ENCODE measurements around the gene TMEM163.

TMEM163 gene

DNA sequence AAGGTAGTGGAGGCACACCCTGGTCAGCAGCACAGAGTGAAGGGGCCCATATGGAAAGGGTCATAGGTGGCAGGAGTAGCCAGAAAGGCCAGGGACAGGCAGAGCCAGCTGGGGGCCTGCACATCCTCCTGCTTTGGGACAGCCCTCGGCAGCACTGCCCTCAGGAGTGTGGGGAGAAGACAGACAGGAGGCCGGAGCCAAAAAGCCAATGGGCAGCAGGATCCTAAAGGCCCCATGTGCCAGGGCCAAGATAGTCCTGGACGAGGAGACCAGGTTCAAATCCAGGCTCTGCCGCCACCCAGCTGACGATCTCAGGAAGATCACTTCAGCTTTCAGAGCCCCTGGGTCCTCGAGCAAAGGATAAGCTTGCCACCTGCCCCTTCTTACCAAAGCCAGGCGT lies 220.1 kb downstream of the TMEM163 start:
- DNase-seq (ENCODE audit: extremely low read depth, low read depth), result no peak
- TF ChIP-seq, protein P1, sequence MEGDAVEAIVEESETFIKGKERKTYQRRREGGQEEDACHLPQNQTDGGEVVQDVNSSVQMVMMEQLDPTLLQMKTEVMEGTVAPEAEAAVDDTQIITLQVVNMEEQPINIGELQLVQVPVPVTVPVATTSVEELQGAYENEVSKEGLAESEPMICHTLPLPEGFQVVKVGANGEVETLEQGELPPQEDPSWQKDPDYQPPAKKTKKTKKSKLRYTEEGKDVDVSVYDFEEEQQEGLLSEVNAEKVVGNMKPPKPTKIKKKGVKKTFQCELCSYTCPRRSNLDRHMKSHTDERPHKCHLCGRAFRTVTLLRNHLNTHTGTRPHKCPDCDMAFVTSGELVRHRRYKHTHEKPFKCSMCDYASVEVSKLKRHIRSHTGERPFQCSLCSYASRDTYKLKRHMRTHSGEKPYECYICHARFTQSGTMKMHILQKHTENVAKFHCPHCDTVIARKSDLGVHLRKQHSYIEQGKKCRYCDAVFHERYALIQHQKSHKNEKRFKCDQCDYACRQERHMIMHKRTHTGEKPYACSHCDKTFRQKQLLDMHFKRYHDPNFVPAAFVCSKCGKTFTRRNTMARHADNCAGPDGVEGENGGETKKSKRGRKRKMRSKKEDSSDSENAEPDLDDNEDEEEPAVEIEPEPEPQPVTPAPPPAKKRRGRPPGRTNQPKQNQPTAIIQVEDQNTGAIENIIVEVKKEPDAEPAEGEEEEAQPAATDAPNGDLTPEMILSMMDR (IDR thresholded peaks at IDR 0.05; ENCODE audit: low read depth, low read length), result no peak

DNA sequence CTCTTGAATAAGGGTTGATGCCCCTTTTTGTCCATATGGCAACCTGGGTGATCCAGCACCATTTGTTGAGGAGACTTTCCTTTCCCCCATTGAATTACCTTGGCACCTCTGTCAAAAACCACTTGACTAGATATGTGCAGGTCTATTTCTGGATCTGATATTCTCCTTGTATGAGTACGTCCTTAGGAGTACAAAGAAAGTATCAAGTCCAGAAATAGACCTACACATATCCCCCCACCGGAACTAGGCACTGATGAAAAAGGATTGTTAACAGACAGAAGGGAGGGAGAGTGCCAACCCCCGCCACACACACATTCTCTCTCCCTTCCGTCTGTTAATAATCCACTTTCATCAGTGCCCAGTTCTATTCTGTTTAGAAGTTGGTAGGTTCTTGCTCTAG lies 225.0 kb downstream of the TMEM163 start:
- TF ChIP-seq, protein P1 (IDR thresholded peaks at IDR 0.05; ENCODE audit: low read depth, low read length), result no peak

DNA sequence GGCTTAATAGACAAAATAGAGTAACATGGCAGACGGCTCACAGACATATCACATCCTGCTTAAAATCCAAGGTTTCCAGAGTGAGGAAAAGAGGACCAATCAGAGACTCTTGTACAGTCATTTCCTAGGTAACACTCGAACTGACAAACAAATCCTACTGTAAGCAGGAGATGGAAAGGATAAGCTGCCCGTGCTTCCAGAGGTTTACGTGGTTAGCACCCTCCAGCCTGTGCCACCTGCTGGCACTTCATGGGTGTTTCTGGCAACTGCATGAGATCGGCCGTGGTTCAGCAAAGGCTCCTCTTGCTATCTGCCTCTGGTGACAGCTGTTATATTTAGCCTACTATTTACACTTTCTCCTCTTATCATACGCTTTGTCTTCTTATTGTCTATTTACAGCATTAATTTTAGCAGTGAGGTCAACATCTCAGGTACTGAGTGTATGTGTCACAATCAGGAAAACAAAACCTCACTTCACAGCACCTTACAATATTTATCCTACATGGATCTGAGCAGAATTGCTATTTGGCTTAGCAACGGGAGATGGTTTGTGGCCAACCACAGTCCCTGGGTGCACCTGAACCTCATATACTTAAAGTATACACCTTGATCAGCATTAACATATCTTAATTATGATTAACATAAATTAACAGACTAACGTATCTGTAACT lies 226.9 kb downstream of the TMEM163 start:
- TF ChIP-seq, protein P1 (IDR thresholded peaks at IDR 0.05; ENCODE audit: low read depth, low read length), result no peak
- no peak for DNase-seq (ENCODE audit: extremely low read depth, low read depth)

More for the DNA sequence above, 225.0 kb downstream of the TMEM163 start:
- DNase-seq (ENCODE audit: extremely low read depth, low read depth), result no peak

DNA sequence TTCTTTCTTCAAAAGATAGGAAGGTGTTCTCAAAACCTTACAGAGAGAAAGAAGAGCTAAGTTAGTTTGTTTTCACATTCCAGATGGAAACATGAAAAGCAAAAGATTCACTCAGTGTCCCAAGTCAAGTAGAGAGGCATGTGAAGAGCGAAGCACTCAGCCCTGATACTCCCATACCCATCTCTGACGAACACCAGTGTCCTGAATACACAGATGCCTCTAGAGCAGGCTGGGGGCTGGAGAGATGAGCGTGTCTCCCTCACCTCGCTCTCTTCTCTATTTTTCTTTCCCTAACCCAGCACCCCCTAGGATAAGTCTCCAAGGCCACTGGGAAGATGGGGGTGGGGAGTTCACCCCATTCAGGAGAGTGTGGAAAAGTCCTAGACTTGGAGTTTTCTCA lies 227.8 kb downstream of the TMEM163 start:
- TF ChIP-seq, protein P1 (IDR thresholded peaks at IDR 0.05; ENCODE audit: low read depth, low read length), result no peak
- no peak for DNase-seq (ENCODE audit: extremely low read depth, low read depth)

DNA sequence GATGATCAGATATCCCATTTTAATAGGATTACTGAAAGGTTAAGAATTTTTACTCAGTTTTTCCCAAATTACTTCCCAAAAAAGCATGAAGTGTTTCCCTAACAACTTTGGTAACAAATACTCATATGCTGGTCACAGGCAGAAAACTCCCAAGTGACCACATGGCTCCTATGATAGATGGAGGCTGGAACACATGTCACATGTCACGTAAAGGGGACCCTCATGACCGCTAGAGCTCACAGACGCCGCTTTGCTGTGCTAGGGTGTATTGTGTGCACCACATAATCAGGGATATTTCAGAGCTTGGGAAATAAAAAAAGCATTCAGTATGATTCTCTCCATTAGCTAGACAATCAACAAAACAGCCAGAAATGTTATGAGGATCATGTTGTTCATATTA lies 228.2 kb downstream of the TMEM163 start:
- DNase-seq (ENCODE audit: extremely low read depth, low read depth), result no peak
- TF ChIP-seq, protein P1 (IDR thresholded peaks at IDR 0.05; ENCODE audit: low read depth, low read length), result no peak

DNA sequence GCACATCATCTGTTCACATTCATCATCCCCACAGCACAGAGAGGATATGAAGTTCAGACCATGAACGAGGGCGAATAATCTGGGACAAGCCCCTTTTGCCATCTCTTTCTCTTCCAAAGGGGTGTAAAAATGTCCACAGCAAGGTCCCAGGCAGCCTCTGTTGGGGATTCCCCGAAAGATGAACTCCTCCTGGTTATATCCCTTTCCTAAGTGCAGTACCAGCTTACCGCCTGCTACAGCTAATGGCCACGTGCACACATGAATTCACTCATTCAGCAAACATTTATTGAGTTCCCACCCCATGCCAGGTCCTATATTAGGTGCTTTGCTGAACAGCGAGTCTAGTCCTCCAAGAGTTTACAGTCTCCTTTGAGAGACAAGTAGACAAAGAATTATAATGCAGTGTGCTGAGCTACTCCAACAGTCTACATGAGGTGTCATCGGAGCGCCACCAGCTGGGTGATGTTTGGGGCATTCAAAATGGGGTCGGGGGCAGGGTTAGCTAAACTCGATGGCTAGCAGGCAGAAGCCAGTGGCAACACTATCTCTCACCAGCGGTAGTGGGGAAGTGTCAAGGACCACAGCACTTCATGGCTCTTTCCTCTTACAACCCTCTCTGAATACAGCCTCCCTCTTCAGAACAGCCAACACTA lies 228.9 kb downstream of the TMEM163 start:
- TF ChIP-seq, protein P1 (IDR thresholded peaks at IDR 0.05; ENCODE audit: low read depth, low read length), result no peak
- no peak for DNase-seq (ENCODE audit: extremely low read depth, low read depth)

DNA sequence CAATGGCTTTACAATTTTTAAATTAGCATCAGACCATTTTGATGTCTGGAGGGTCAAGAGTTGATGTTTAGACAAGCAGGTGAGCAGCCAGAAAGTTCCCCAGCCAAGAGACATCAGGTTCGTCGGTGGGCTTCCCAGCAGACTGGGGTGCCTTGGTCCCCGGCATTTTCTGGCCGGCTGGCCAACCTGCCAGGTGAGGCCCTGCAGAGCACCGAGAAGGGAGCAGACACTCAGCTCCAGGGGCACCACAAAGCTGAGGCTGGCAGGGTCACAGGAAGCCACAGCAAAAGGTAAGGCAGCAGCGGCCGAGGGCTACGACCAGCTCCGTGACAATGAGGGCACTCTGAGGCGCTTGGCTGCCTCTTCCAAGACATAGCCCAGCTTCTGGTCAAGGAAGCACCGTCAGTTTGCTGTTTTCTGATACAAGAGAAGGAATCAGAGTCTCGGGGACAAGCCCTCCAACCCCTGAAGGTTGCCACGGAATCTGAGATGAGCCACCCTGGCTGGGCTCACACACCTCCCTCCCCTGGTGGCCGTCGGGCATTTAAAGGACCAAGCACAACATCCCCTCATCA lies 235.9 kb downstream of the TMEM163 start:
- TF ChIP-seq, protein P1 (IDR thresholded peaks at IDR 0.05; ENCODE audit: low read depth, low read length), result no peak
- no peak for DNase-seq (ENCODE audit: extremely low read depth, low read depth)

All from AG09319 (cell line).